ENCODE results near the gene GLB1L.

Gene GLB1L

DNA sequence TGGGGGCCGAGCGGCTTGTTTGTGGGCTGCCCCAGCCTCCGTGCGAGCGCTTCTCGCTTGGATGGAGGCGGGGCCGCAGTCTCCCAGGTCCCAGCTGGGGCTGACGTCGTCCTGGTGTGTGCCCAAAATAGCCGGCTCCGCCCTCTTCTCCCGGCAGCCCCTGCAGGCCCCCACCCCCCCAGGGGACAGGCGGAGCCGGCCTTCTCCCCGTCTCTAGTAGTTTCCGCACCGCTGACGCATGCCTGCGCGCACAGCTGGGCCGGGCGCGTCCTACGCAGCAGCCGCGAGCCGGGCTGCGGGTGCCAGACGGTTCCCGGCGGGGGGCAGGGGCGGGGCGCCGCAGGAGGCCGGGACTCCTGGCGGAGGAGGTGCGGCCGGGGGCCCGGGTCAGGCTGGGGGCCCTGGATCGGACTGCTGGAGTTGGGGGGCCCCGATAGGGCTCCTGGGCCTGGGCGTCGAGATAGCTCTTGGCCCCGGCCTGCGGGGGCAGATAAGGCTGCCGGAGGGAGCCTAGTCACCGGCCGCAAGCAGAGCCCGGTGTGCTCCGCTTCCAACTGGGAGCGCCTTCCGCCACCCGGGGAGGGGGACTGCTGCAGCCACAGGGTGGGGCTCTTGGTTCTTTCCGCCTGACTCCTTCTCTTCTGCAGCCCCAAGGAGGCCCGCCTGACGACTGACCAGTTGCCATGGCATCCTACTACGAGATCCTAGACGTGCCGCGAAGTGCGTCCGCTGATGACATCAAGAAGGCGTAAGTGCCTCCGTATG is 34.1 kb upstream of the GLB1L start, which contains the start of gene DNAJB2:
Gene DNAJB2 (plus strand): TSS at position 216 of the 765 bp plus-strand sequence. CDS start 468 bp downstream, at position 684.
- DNase-seq (ENCODE audit: insufficient read length) (peak; percentile 99), FAIRE-seq (peak; percentile 99)
- TF ChIP-seq POLR2A (IDR thresholded peaks at IDR 0.05; ENCODE audit: low read depth, low read length) (peak; percentile 79), POLR2AphosphoS5 (IDR thresholded peaks at IDR 0.05; ENCODE audit: low read depth, low read length) (0 out of 2 replicates have a peak, but pooled peaks have one; percentile 45), TAF1 (IDR thresholded peaks at IDR 0.05; ENCODE audit: borderline replicate concordance, low read depth, low read length) (peak; percentile 58)

DNA sequence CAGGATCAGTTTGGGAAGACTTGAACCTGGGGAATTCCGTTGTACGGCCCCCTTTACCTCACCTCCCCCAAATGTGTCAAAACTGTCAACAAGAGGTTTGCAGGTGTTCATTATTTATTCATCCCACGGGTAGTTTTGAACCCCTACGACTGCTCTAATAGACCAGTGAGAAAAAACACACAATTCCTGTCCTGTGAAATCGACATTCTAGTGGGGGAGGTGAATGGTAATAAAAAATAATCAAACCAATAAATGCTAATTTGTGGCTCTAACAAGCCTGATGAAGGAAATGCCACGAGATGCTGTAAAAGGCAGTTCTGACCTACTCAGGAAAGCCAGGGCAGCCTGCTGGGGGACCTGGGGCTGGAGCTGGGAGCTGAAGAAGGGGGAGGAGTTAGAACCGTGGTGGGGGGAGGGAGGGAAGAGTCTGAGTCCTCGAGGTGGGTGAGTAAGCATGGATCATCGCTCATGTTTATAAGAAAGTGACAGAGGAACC is 33.5 kb upstream of the GLB1L start:
- DNase-seq (ENCODE audit: insufficient read length) (no peak), FAIRE-seq (no peak)
- TF ChIP-seq TAF1 (IDR thresholded peaks at IDR 0.05; ENCODE audit: borderline replicate concordance, low read depth, low read length) (no peak), POLR2A (IDR thresholded peaks at IDR 0.05; ENCODE audit: low read depth, low read length) (no peak), POLR2AphosphoS5 (IDR thresholded peaks at IDR 0.05; ENCODE audit: low read depth, low read length) (no peak)

DNA sequence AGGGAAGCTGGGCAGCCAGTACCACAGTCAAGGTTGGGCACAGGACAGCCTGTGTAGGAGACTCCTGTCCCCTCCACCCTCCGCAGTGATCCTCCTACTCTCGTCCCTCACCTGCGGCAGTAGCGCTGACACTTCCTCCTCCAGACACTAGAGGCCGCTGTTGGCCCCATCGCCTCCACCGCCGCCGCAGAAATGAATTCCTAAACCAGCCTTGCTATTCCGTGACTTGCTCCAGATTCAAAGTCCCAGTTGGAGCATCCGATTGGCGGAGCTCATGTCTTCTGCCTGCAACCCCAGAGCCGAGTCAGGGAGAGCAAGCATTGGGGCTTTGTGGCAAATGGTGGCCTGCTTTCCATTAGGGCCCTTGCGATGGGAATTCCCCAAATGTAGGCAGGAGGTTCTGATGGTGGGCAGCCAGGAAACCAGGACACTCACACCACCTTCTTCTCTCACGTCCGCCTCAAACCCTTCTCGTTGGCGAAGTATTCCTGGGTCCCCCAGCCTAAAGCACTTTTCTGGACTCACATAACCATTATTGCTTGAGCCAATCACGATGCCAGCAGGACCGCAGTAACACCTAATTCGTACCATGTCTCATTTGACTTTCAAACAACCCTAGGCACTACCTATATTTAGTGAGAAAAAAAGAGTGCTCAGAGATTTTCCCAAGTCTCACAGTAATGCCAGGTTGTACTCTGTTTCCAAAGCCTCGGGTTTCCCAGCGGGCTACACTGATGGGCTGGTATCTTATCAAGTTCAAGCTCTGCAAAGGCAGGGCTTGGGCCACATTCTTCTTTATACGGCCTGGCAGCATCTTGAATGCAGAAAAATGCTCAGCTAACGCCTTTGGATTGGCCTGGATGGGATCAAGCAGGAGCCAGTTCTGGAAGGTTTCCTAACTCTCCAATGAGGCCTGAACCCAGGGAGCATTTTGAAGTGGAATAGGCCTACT is 32.7 kb upstream of the GLB1L start:
- FAIRE-seq (no peak), DNase-seq (ENCODE audit: insufficient read length) (no peak)
- no peak for TF ChIP-seq TAF1 (IDR thresholded peaks at IDR 0.05; ENCODE audit: borderline replicate concordance, low read depth, low read length)
- TF ChIP-seq POLR2A (IDR thresholded peaks at IDR 0.05; ENCODE audit: low read depth, low read length) = 0 out of 2 replicates have a peak, but pooled peaks have one; percentile 32

DNA sequence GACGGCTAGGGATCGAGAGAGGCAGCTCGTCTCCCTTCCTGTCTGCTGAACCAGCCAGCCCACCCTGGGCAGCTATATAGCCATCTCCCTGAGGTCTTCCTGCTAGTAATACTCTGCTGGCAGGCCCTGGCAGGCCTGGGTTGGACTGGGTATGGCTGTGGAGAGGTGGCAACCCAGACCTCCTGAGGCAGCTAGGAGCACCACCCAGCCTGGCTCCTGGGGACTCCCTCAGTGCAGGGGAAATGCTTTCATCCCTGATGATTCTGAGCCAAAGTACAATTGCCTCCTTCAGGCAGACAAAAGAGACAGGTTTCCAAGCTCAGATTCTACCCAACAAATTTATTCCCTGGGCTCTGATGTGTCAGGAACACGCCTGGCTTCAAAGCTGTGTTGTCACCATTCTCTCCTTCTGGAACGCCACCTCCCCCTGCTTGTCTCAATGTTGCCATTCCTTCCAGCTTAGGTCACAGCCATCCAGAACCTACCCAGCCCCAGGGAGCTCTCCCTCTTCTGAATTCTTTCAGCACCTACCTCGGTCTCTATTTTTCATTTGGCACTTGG is 29.2 kb upstream of the GLB1L start:
- DNase-seq (ENCODE audit: insufficient read length) = no peak
- FAIRE-seq = no peak
- TF ChIP-seq POLR2AphosphoS5 (IDR thresholded peaks at IDR 0.05; ENCODE audit: low read depth, low read length) (no peak), POLR2A (IDR thresholded peaks at IDR 0.05; ENCODE audit: low read depth, low read length) (no peak), TAF1 (IDR thresholded peaks at IDR 0.05; ENCODE audit: borderline replicate concordance, low read depth, low read length) (no peak)

DNA sequence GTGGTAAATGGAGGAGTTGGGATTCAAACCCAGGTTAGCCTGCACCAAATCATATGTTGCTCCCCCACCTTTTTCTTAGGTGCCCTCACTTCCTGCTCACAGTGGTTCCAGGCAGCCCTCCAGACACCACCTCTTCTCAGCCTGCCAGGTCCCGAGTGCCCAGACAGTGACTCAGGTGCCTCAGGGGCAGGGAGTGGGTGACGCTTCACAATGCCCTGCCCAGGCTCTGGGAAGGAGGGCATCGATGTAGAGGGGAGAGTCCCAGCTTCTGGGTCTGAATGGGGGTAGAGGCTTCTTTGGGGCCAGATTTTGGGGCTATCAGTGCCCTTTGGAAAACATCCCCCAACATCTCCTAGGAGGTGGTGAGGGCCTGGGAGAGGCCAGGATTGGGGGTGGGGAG is 28.7 kb upstream of the GLB1L start:
- no peak for DNase-seq (ENCODE audit: insufficient read length)
- TF ChIP-seq POLR2AphosphoS5 (IDR thresholded peaks at IDR 0.05; ENCODE audit: low read depth, low read length) (no peak), TAF1 (IDR thresholded peaks at IDR 0.05; ENCODE audit: borderline replicate concordance, low read depth, low read length) (no peak), POLR2A (IDR thresholded peaks at IDR 0.05; ENCODE audit: low read depth, low read length) (no peak)
- no peak for FAIRE-seq

DNA sequence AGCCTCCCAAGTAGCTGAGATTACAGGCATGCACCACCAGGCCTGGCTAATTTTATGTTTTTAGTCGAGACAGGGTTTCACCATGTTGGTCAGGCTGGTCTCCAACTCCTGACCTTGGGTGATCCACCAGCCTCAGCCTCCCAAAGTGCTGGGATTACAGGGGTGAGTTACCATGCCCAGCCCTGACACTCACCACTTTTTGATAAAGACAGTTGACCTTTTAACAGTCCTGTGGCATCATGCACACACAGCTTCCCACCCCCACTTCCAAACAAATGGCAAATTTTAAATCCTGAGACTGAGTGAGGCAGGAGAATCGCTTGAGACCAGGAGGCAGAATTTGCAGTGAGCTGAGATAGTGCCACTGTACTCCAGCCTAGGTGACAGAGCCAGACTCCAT is 27.8 kb upstream of the GLB1L start:
- TF ChIP-seq POLR2A (IDR thresholded peaks at IDR 0.05; ENCODE audit: low read depth, low read length) = no peak
- TF ChIP-seq TAF1 (IDR thresholded peaks at IDR 0.05; ENCODE audit: borderline replicate concordance, low read depth, low read length) = no peak
- TF ChIP-seq POLR2AphosphoS5 (IDR thresholded peaks at IDR 0.05; ENCODE audit: low read depth, low read length) = no peak
- FAIRE-seq (no peak), DNase-seq (ENCODE audit: insufficient read length) (no peak)

GRCh38 chr2:219272356-219272755 is 27.1 kb upstream of the GLB1L start:
- no peak for TF ChIP-seq POLR2AphosphoS5 (IDR thresholded peaks at IDR 0.05; ENCODE audit: low read depth, low read length)
- TF ChIP-seq POLR2A (IDR thresholded peaks at IDR 0.05; ENCODE audit: low read depth, low read length) = no peak
- no peak for TF ChIP-seq TAF1 (IDR thresholded peaks at IDR 0.05; ENCODE audit: borderline replicate concordance, low read depth, low read length)
- no peak for FAIRE-seq

DNA sequence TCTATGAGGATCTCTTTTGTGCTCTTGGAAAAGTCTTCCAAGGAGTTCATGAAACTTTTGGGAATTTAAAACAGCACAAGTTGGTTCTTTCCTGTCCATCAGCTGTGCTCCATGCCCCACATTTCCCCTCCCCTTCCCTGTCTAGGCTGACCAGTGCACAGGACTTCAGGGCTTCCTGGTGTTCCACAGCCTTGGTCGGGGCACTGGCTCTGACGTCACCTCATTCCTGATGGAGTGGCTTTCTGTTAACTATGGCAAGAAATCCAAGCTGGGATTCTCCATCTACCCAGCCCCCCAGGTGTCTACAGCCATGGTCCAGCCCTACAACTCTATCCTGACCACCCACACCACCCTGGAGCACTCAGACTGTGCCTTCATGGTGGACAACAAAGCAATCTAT is 25.8 kb upstream of the GLB1L start:
- FAIRE-seq = no peak
- TF ChIP-seq POLR2AphosphoS5 (IDR thresholded peaks at IDR 0.05; ENCODE audit: low read depth, low read length) (no peak), TAF1 (IDR thresholded peaks at IDR 0.05; ENCODE audit: borderline replicate concordance, low read depth, low read length) (no peak), POLR2A (IDR thresholded peaks at IDR 0.05; ENCODE audit: low read depth, low read length) (no peak)
- no peak for DNase-seq (ENCODE audit: insufficient read length)

More at GRCh38 chr2:219272356-219272755, 27.1 kb upstream of the GLB1L start:
- no peak for DNase-seq (ENCODE audit: insufficient read length)

- no peak for TF ChIP-seq POLR2A (IDR thresholded peaks at IDR 0.05; ENCODE audit: low read depth, low read length)
- TF ChIP-seq POLR2AphosphoS5 (IDR thresholded peaks at IDR 0.05; ENCODE audit: low read depth, low read length) = no peak
- no peak for TF ChIP-seq TAF1 (IDR thresholded peaks at IDR 0.05; ENCODE audit: borderline replicate concordance, low read depth, low read length)
- no peak for DNase-seq (ENCODE audit: insufficient read length)
- no peak for FAIRE-seq
These were observed 24.8 kb upstream of the GLB1L start for GRCh38 chr2:219270055-219270372.

- FAIRE-seq (no peak), DNase-seq (ENCODE audit: insufficient read length) (no peak)
- TF ChIP-seq POLR2A (IDR thresholded peaks at IDR 0.05; ENCODE audit: low read depth, low read length) (no peak), POLR2AphosphoS5 (IDR thresholded peaks at IDR 0.05; ENCODE audit: low read depth, low read length) (no peak), TAF1 (IDR thresholded peaks at IDR 0.05; ENCODE audit: borderline replicate concordance, low read depth, low read length) (no peak)
These were observed 24.3 kb upstream of the GLB1L start for GRCh38 chr2:219269362-219270054.
